Ovary (tissue), 3 donors: Measurements from ENCODE around the gene NPHP4.

Source experiments
- POLR2A ChIP-seq: fragments of 450-650 bp; IDR thresholded peaks from one replicate; pipeline ENCODE4 v1.6.1; 2017; ENCODE audit warnings: antibody characterized with exemption, mild to moderate bottlenecking, moderate library complexity
- TF ChIP-seq, protein P1 (sequence below), 3 donors: fragments of 450-650 bp in 2 of 3; fragments of 200-600 bp in 1 of 3; IDR thresholded peaks; one replicate each; pipeline versions ENCODE4 v1.5.1 to v1.8.0; 2016 to 2022; ENCODE audit warnings: antibody characterized with exemption in 3 of 3, mild to moderate bottlenecking in 1 of 3
- donor health status: DM: no; HTN: no; CAD: no.

DNA sequence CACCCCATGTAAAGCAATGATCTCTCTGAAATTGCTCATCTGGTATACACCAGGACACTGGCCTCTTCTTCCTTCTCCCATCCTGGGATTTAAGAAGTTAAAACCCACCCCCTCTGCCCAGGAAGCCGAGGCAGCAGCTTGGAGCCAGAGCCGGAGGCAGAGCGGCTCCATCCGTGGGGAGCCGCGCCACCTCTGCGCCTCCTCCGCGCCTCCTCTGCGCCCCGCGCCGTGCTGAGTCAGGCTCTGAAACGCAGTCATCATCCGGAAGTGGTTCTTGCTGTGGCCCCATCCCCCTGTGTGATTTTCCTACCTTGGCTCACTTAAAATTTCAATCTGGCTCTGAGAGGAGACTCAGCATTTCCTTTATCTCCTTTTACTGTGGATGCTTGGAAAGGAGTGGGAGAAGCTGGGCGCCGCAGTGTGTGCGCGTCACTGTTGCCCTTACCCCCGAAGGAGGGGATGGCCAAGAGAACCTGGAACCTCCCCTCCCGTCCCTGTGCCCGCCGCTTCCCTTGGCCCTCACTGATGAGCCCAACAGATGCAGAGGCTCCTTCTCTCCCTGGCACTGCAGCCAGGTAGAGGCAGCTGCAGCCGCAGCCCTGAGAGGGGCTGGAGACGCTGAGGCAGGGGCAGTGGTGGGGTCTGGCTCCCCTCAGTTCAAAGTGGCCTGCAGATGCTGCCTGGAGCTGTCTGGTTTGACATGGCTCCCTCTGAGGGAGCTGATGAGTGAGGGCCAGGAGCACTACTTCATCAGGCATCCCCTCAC lies 15.3 kb upstream of the NPHP4 start:
- no peak for TF ChIP-seq POLR2A
- TF ChIP-seq, protein P1, sequence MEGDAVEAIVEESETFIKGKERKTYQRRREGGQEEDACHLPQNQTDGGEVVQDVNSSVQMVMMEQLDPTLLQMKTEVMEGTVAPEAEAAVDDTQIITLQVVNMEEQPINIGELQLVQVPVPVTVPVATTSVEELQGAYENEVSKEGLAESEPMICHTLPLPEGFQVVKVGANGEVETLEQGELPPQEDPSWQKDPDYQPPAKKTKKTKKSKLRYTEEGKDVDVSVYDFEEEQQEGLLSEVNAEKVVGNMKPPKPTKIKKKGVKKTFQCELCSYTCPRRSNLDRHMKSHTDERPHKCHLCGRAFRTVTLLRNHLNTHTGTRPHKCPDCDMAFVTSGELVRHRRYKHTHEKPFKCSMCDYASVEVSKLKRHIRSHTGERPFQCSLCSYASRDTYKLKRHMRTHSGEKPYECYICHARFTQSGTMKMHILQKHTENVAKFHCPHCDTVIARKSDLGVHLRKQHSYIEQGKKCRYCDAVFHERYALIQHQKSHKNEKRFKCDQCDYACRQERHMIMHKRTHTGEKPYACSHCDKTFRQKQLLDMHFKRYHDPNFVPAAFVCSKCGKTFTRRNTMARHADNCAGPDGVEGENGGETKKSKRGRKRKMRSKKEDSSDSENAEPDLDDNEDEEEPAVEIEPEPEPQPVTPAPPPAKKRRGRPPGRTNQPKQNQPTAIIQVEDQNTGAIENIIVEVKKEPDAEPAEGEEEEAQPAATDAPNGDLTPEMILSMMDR (IDR thresholded peaks at IDR 0.05) = no peak
